Right ventricle myocardium inferior (tissue), 1 donor: Measurements from ENCODE around the gene KCNQ5. TPM values are rescaled to one million over a fixed set of nuclear protein-coding genes. Genes with fewer than 3 reads are reported as not detected.
A peak's percentile ranks its signal among the peaks of the same experiment; 100 is the strongest.
"Not testable (repeated sequence)": the region's sequence is repeated elsewhere in the genome, so short reads cannot be mapped to it uniquely, and the experiment has no call there.

Source experiments
- ATAC-seq: fragments of 200-7000 bp; cut with Tn5 transposase; one replicate; pipeline ENCODE4 v1.9.1; 2020; ENCODE audit warnings: mild to moderate bottlenecking, moderate library complexity
- DNase-seq: peaks from one replicate; pipeline ENCODE4 v3.0.0; 2021; ENCODE audit errors: missing footprints
- intact Hi-C: fragments of 100-400 bp; cut with DNase I; formaldehyde crosslinking; loops from one replicate; pipeline ENCODE4 v1.11.0; 2022
- long read RNA-seq: library from polyadenylated mRNA; unstranded; transcript quantifications from one replicate; pipeline ENCODE4 v2.0.0, GENCODE V29; 2021
- total RNA-seq: library from RNA; stranded (reverse); fragmentation: NEBNext Ultra II Directional; extraction: Animal tissue kit (Norgen Biotek cat#: 25700); gene quantifications from one replicate; pipeline ENCODE4 v1.2.1, GENCODE V29; 2021
- donor health status: DM: no; HTN: yes; CAD: no; lungs with severe emphysema.

Gene KCNQ5
- total RNA-seq = not detected
- long read RNA-seq = 0 reads

- DNase-seq (peak; percentile 62), ATAC-seq (no peak)
- intact Hi-C loops = loop anchor here (10.0 kb wide), 1 partner anchor 503 kb away; no protein-coding TSS in a partner anchor
Measured at GRCh38 chr6:72621291-72622093, at the start of gene KCNQ5. Gene KCNQ5, plus strand, starts transcription at chr6:72622064.

- DNase-seq (no peak), ATAC-seq (no peak)
- intact Hi-C loops = no loop called here
Measured at GRCh38 chr6:72579865-72580264, 42.0 kb upstream of the KCNQ5 start.

- intact Hi-C loops = no loop called here
- DNase-seq = no peak
- no peak for ATAC-seq
Measured at GRCh38 chr6:72580281-72580940, 41.5 kb upstream of the KCNQ5 start.

- intact Hi-C loops, ATAC-seq, DNase-seq: not testable (repeated sequence)
Measured at GRCh38 chr6:72580950-72581349, 40.9 kb upstream of the KCNQ5 start.

- ATAC-seq = no peak
- intact Hi-C loops = no loop called here
- no peak for DNase-seq
Measured at GRCh38 chr6:72588155-72588554, 33.7 kb upstream of the KCNQ5 start.

- DNase-seq (no peak), ATAC-seq (no peak)
- intact Hi-C loops = no loop called here
Measured at GRCh38 chr6:72589096-72589495, 32.8 kb upstream of the KCNQ5 start.

GRCh38 chr6:72595812-72596211 lies 26.1 kb upstream of the KCNQ5 start:
- DNase-seq = no peak
- intact Hi-C loops = no loop called here
- no peak for ATAC-seq

- DNase-seq (no peak), ATAC-seq (no peak)
- intact Hi-C loops = no loop called here
Measured at GRCh38 chr6:72616406-72617015, 5.4 kb upstream of the KCNQ5 start.

- ATAC-seq (no peak), DNase-seq (no peak)
- intact Hi-C loops = no loop called here
Measured at GRCh38 chr6:72617721-72618120, 4.1 kb upstream of the KCNQ5 start.

GRCh38 chr6:72619883-72620696 lies 1.8 kb upstream of the KCNQ5 start:
- DNase-seq (peak; percentile 64), ATAC-seq (peak; percentile 46)
- intact Hi-C loops = loop anchor here (10.0 kb wide), 1 partner anchor 505 kb away; no protein-coding TSS in a partner anchor

GRCh38 chr6:72620871-72621290 lies 983 bp upstream of the KCNQ5 start:
- DNase-seq (peak; percentile 62), ATAC-seq (peak; percentile 23)
- intact Hi-C loops = loop anchor here (10.0 kb wide), 1 partner anchor 504 kb away; no protein-coding TSS in a partner anchor

- ATAC-seq (no peak), DNase-seq (no peak)
- intact Hi-C loops = loop anchor here (10.0 kb wide), 1 partner anchor 502 kb away; no protein-coding TSS in a partner anchor
Measured at GRCh38 chr6:72622094-72622940, 453 bp downstream of the KCNQ5 start.

- intact Hi-C loops = loop anchor here (10.0 kb wide), 1 partner anchor 501 kb away; no protein-coding TSS in a partner anchor
- no peak for DNase-seq
- no peak for ATAC-seq
Measured at GRCh38 chr6:72623808-72624207, 1.9 kb downstream of the KCNQ5 start.

- DNase-seq (no peak), ATAC-seq (no peak)
- intact Hi-C loops = loop anchor here (10.0 kb wide), 1 partner anchor 500 kb away; no protein-coding TSS in a partner anchor
Measured at GRCh38 chr6:72624557-72625160, 2.8 kb downstream of the KCNQ5 start.

GRCh38 chr6:72626126-72626525 lies 4.3 kb downstream of the KCNQ5 start:
- ATAC-seq = no peak
- intact Hi-C loops = loop anchor here (10.0 kb wide), 1 partner anchor 499 kb away; no protein-coding TSS in a partner anchor
- DNase-seq = no peak

GRCh38 chr6:72627539-72627938 lies 5.7 kb downstream of the KCNQ5 start:
- ATAC-seq = no peak
- intact Hi-C loops = loop anchor here (10.0 kb wide), 1 partner anchor 497 kb away; no protein-coding TSS in a partner anchor

GRCh38 chr6:72631480-72631879 lies 9.6 kb downstream of the KCNQ5 start:
- DNase-seq (no peak), ATAC-seq (no peak)
- intact Hi-C loops = no loop called here

More at GRCh38 chr6:72627539-72627938, 5.7 kb downstream of the KCNQ5 start:
- DNase-seq = no peak
